Astrocyte of the cerebellum (primary cell): ENCODE results near the gene PKLR.
"Not testable (repeated sequence)": the region's sequence is repeated elsewhere in the genome, so short reads cannot be mapped to it uniquely, and the experiment has no call there.

Experiments
- DNase-seq: peaks from one replicate; pipeline ENCODE4 v3.0.0-alpha.2; 2011; ENCODE audit warnings: low read depth
- H3K4me3 ChIP-seq: 2 replicates; pipeline ENCODE4 v1.5.1; 2011; ENCODE audit warnings: mild to moderate bottlenecking, low read depth, low read length, moderate library complexity
- in situ Hi-C: cut with HindIII; loops from 2 replicates; pipeline ENCODE4 v1.10.0; 2017; ENCODE audit warnings: low sequenced_read_pairs
- TF ChIP-seq, protein P1 (sequence below): IDR thresholded peaks from 2 replicates; pipeline ENCODE4 v1.5.1; 2012; ENCODE audit warnings: low read length, low read depth, moderate library complexity, mild to moderate bottlenecking; ENCODE audit errors: missing control alignments

Gene PKLR

DNA sequence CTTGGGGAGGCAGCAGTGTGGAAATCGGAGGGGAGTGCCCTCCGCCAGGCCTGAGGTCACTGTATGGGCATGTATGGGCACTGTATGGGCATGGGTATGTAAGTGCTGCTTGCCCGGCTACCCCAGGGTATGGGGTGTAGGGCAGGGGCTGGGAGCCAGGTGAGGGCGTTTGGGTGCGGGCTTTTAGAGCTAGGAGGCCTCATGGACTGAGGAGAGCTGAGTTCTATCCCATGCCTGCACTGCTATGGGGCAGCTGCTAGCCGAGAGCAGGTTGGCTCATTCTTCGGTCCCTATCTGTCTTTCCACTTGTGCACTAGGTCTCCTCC is 5.3 kb downstream of the PKLR start:
- in situ Hi-C loops: no loop called here
- DNase-seq: no peak
- H3K4me3 ChIP-seq: no peak overlapping the region
- TF ChIP-seq, protein P1, sequence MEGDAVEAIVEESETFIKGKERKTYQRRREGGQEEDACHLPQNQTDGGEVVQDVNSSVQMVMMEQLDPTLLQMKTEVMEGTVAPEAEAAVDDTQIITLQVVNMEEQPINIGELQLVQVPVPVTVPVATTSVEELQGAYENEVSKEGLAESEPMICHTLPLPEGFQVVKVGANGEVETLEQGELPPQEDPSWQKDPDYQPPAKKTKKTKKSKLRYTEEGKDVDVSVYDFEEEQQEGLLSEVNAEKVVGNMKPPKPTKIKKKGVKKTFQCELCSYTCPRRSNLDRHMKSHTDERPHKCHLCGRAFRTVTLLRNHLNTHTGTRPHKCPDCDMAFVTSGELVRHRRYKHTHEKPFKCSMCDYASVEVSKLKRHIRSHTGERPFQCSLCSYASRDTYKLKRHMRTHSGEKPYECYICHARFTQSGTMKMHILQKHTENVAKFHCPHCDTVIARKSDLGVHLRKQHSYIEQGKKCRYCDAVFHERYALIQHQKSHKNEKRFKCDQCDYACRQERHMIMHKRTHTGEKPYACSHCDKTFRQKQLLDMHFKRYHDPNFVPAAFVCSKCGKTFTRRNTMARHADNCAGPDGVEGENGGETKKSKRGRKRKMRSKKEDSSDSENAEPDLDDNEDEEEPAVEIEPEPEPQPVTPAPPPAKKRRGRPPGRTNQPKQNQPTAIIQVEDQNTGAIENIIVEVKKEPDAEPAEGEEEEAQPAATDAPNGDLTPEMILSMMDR: no peak

DNA sequence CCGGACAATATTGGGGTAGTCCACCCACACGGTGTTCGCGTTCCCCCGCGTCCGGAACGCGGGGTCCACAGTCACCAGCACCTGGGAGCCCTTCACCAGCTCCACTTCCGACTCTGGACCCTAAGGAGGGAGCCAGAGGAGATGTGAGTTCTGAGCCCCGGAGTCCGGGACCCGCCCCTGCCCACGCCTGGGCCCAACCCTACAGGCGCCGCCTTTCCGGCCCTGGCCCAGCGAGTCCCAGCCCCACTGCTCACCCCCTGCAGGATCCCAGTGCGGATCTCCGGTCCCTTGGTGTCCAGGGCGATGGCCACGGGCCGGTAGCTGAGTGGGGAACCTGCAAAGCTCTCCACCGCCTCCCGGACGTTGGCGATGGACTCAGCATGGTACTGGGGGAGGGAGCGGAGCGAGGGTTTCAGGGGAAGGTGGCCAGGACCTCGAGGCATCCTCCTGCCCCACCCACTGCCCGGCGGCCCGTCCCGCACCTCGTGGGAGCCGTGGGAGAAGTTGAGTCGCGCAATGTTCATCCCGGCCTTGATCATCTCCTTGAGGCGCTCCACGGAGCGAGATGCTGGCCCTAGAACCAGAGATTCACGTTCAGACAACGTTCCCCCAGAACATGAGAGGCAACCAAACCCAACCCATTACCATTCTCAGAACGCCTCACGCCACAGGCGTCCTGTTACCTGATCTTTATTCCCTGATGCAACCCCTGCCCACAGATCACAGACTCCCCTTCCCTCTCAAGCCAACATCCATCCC is 5.9 kb downstream of the PKLR start:
- TF ChIP-seq, protein P1: no peak
- no peak for DNase-seq
- H3K4me3 ChIP-seq: no peak overlapping the region
- in situ Hi-C loops: no loop called here

DNA sequence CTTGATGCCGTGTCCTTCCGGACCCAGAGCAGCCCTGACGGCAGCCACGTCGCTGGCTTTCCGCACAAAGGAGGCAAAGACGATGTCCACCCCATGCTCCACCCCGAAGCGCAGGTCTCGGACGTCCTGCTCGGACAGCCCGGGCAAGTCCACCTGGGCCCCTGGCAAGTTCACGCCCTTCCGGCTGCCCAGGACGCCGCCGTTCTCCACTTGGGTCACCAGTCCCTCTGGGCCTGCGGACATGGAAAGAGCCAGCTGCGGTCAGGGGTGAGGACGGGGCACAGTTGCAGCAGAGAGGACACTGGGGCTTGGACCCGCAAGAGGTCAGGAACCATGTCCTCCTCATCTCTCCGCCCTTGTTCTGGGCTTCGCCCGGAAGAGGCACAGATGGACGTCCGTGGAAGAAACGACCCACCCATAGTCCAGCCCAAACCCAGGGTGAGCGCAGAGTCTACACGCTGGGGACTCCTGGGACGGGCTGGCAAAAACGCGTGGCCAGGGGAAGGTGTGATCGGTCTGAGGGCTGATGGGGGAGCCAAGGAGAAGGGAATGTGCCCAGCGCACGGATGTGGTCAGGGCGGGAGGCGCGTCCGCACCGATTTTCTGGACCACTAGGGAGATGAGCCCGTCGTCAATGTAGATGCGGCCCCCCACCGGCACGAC is 6.6 kb downstream of the PKLR start:
- TF ChIP-seq, protein P1: no peak
- no peak for DNase-seq
- no peak overlapping the region for H3K4me3 ChIP-seq
- in situ Hi-C loops: no loop called here

DNA sequence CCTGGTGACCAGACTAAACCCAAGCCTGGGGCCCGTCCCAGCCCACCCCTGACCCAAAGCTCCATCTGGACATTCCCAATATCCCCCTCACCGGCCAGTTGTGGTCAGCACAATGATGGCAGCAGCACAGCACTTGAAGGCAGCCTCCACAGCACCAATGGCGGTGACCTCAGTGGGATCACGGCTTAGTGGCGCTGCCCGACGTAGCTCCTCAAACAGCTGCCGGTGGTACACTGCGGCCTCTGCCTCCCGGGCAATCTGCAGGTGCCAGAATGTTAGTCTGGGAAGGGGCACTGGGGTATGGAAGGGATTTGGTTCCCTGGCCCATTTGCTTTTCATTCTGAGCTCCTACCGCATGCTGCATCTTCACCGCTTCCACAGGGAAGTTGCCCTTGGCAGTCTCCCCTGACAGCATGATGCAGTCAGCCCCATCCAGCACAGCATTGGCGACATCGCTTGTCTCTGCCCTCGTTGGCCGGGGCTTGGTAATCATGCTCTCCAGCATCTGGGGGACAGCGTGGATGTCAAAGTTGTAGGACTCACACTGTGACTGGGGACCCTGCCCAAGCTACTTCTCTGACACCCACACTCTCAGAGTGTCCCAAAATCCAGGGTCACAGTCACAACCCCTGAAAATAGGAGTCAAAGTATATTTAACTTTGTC is 8.0 kb downstream of the PKLR start:
- DNase-seq: no peak
- in situ Hi-C loops: no loop called here
- TF ChIP-seq, protein P1: no peak
- H3K4me3 ChIP-seq: no peak overlapping the region

DNA sequence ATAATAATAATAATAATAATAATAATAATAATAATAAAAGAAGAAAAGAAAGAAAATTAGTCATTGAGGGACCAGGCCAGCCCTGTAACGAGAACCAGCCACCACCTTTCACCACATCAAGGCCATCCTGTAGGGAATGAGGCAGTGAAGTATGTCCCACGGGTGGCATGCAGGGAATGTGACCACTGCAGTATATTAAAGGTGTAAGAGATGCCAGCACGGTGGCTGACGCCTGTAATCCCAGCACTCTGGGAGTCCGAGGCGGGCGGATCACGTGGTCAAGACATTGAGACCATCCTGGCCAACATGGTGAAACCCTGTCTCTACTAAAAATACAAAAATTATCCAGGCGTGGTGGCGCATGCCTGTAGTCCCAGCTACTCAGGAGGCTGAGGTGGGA is 10.2 kb downstream of the PKLR start:
- H3K4me3 ChIP-seq, DNase-seq, in situ Hi-C loops: not testable (repeated sequence)

DNA sequence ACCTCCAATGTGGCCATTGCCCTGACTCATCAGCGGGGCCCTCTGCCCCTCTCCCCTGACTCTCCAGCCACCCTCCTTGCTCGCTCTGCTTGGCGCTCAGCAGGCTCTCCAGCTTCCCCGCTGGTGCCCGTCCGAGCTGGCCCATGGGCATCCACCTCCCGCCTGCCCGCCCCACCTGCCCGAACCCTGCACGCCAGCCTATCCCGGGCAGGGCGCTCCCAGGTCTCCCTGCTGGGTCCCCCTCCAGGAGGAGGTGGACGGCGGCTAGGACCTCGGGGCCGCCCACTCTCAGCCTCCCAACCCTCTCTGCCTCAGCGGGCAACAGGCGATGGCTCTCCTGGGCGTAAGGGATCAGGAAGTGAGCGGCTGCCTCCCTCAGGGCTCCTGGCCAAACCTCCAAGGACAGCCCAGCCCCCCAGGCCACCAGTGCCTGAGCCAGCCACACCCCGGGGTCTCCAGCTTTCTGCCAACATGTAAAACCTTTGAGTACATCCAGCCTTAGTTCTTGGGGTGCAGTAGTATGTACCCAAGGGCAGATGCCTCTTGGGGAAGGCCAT is 13.2 kb downstream of the PKLR start:
- TF ChIP-seq, protein P1: no peak
- in situ Hi-C loops: no loop called here
- H3K4me3 ChIP-seq: no peak overlapping the region
- no peak for DNase-seq

DNA sequence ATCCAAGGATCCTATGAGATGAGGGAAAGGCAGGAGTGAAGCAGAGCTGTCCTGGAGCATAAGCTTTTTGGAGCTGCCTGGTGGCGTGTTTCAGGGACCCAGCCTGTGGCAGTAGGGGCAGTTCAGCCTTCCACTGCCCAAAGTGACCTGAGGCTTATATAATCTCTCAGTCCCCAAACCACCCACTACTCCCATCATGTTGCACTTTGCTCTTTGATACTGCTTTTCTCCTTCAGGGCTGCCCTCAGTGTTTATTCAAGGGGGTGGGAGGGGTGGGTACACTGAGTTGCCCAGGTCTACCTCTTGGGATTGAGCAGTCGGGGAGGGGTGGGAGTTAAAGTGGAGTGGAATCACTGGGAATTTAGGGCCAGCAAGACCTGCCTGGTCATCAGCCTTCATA is 14.7 kb downstream of the PKLR start:
- no peak for DNase-seq
- no peak overlapping the region for H3K4me3 ChIP-seq
- TF ChIP-seq, protein P1: no peak
- in situ Hi-C loops: no loop called here
